ENCODE measurements around the gene FAT1.

DNA sequence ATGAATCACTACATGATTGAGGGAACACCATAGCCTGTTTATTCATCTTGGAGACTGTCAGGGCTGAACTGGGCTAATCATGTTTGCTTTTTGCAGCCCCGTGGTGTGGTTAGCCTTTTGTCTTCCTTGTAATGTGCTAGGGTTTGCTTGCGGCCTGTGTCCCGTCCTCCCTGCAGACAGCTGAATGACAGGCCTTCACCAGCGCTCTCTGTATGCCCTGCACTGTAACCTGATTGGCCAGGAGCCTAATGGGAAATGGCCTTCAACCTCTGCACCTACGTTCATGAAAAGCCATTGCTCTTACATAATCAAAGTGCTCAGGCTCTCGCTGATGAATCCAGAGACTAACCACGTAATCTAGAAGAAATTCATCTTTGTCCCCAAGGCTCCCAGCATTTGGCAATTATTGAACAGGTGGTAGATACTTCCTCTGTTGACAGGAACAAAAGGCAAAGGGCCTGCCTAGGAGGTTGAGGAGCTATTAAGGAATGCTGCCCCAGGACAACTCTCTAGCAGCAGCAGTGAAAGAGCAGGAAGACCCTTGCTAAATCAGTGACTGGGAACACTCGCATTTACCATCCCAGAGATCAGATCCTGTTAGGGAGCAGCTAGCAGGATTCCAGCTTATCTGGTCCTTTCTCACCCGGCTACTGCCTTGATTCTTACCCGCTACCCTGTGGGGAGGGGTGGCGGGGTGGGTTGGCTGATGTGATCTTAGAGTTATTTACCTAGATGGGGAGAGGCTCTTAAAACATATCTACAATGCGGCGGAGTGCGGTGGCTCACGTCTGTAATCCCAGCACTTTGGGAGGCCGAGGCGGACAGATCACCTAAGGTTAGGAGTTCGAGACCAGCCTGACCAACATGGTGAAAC lies 42.3 kb upstream of the FAT1 start:
- TF ChIP-seq, protein P1, sequence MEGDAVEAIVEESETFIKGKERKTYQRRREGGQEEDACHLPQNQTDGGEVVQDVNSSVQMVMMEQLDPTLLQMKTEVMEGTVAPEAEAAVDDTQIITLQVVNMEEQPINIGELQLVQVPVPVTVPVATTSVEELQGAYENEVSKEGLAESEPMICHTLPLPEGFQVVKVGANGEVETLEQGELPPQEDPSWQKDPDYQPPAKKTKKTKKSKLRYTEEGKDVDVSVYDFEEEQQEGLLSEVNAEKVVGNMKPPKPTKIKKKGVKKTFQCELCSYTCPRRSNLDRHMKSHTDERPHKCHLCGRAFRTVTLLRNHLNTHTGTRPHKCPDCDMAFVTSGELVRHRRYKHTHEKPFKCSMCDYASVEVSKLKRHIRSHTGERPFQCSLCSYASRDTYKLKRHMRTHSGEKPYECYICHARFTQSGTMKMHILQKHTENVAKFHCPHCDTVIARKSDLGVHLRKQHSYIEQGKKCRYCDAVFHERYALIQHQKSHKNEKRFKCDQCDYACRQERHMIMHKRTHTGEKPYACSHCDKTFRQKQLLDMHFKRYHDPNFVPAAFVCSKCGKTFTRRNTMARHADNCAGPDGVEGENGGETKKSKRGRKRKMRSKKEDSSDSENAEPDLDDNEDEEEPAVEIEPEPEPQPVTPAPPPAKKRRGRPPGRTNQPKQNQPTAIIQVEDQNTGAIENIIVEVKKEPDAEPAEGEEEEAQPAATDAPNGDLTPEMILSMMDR (IDR thresholded peaks at IDR 0.05) = no peak
- no peak for TF ChIP-seq POLR2A (IDR thresholded peaks at IDR 0.05)
- no peak for TF ChIP-seq POLR2AphosphoS5 (IDR thresholded peaks at IDR 0.05)
